Rectal smooth muscle tissue (tissue), 1 donor: ENCODE measurements around the gene TBC1D10A.

Experiments
- H3K27ac ChIP-seq: one replicate; pipeline ENCODE4 v1.7.0; 2013; ENCODE audit warnings: low read depth, low read length, inconsistent platforms
- H3K27me3 ChIP-seq: one replicate; pipeline ENCODE4 v1.7.0; 2013; ENCODE audit warnings: low read length; ENCODE audit not compliant: control insufficient read depth, insufficient read depth
- H3K36me3 ChIP-seq: one replicate; pipeline ENCODE4 v1.7.0; 2013; ENCODE audit warnings: low read length; ENCODE audit not compliant: control insufficient read depth, insufficient read depth
- H3K4me1 ChIP-seq: one replicate; pipeline ENCODE4 v1.7.0; 2013; ENCODE audit warnings: low read length; ENCODE audit not compliant: control insufficient read depth, insufficient read depth
- H3K4me3 ChIP-seq: one replicate; pipeline ENCODE4 v1.7.0; 2013; ENCODE audit warnings: low read length
- H3K9ac ChIP-seq: one replicate; pipeline ENCODE4 v1.7.0; 2013; ENCODE audit warnings: low read length

Gene TBC1D10A

DNA sequence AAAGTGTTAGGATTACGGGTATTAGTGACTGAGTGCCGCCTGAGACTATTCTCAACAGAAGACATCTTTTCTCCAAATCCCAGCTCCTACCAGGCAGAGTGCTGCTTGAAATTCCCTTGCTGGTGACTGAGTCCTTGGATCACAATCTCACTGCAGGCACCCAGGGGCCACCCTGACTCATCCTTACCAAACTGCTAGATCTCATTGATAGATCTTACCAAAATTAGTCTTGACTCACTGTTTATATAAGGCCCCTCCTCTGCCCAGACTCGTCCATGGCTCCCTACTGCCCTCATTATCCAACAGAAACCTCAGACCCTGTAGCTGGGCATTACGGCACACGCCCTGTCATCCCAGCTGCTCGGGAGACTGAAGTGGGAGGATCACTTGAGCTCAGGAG, 14.7 kb downstream of the TBC1D10A start:
- H3K36me3 ChIP-seq = no peaks in the 10 kb centered on the region
- H3K27ac ChIP-seq = peak overlapping the region; percentile 86
- H3K4me3 ChIP-seq = no peak overlapping the region
- H3K27me3 ChIP-seq = no peaks in the 10 kb centered on the region
- H3K9ac ChIP-seq = no peak overlapping the region
- peaks cover 47% of the 10 kb centered on the region for H3K4me1 ChIP-seq

GRCh38 chr22:30310881-30311771, 15.6 kb downstream of the TBC1D10A start:
- Histone ChIP-seq H3K36me3 (no peaks in the 10 kb centered on the region), H3K27me3 (no peaks in the 10 kb centered on the region), H3K4me1 (peaks cover 55% of the 10 kb centered on the region), H3K4me3 (peak overlapping the region; percentile 14), H3K27ac (peak overlapping the region; percentile 86), H3K9ac (no peak overlapping the region)

GRCh38 chr22:30309951-30310741, 16.6 kb downstream of the TBC1D10A start:
- H3K4me1 ChIP-seq = peaks cover 60% of the 10 kb centered on the region
- no peaks in the 10 kb centered on the region for H3K36me3 ChIP-seq
- H3K4me3 ChIP-seq = peak overlapping the region; percentile 14
- H3K27ac ChIP-seq = peak overlapping the region; percentile 86
- no peaks in the 10 kb centered on the region for H3K27me3 ChIP-seq
- H3K9ac ChIP-seq = no peak overlapping the region

GRCh38 chr22:30308518-30309230, 18.1 kb downstream of the TBC1D10A start:
- Histone ChIP-seq H3K9ac (no peak overlapping the region), H3K4me1 (peaks cover 67% of the 10 kb centered on the region), H3K36me3 (no peaks in the 10 kb centered on the region), H3K4me3 (no peak overlapping the region), H3K27me3 (no peaks in the 10 kb centered on the region), H3K27ac (peak overlapping the region; percentile 40)

- no peaks in the 10 kb centered on the region for H3K27me3 ChIP-seq
- peak overlapping the region; percentile 40 for H3K27ac ChIP-seq
- no peaks in the 10 kb centered on the region for H3K36me3 ChIP-seq
- no peak overlapping the region for H3K9ac ChIP-seq
- H3K4me3 ChIP-seq = no peak overlapping the region
- H3K4me1 ChIP-seq = peaks cover 67% of the 10 kb centered on the region
These were observed 18.6 kb downstream of the TBC1D10A start for GRCh38 chr22:30308093-30308492.

DNA sequence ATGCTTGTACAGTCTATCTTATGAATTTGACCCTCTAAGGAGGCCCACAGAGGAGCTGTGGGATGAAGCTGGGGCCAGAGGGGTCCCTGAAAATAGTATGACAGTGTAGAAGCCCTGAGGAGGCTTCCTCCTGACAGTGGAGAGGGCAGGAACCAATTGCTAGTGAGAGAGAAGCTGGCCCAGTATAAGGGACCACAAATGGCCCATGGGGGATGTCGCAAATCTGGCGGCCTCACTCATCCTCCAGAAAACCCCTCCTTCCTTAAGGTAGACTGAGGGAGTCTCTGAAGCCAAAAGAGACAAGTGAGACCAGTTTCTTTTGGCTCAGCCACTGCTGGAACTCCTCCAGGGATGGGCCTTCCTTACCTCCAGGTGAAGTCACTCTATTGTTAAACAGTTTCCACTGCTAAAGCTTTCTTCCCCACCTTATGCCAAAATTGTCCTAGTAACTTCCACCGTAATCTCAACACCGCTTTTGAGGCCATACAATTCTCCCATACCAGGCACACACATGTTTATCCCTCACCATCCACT, 19.6 kb downstream of the TBC1D10A start:
- H3K4me1 ChIP-seq = peaks cover 69% of the 10 kb centered on the region
- no peak overlapping the region for H3K4me3 ChIP-seq

GRCh38 chr22:30306627-30307011, 20.1 kb downstream of the TBC1D10A start:
- no peak overlapping the region for H3K9ac ChIP-seq
- H3K4me3 ChIP-seq = no peak overlapping the region

More for the DNA sequence above, 19.6 kb downstream of the TBC1D10A start:
- no peak overlapping the region for H3K27ac ChIP-seq
- no peaks in the 10 kb centered on the region for H3K27me3 ChIP-seq
- no peaks in the 10 kb centered on the region for H3K36me3 ChIP-seq
- no peak overlapping the region for H3K9ac ChIP-seq

GRCh38 chr22:30305906-30306626, 20.7 kb downstream of the TBC1D10A start:
- Histone ChIP-seq H3K4me3 (peak overlapping the region; percentile 32), H3K9ac (no peak overlapping the region), H3K4me1 (peaks cover 64% of the 10 kb centered on the region), H3K27me3 (no peaks in the 10 kb centered on the region), H3K27ac (peak overlapping the region; percentile 22), H3K36me3 (peaks cover 5% of the 10 kb centered on the region)

More at GRCh38 chr22:30306627-30307011, 20.1 kb downstream of the TBC1D10A start:
- H3K36me3 ChIP-seq = no peaks in the 10 kb centered on the region
- H3K27ac ChIP-seq = peak overlapping the region; percentile 22
- H3K27me3 ChIP-seq = no peaks in the 10 kb centered on the region
- peaks cover 66% of the 10 kb centered on the region for H3K4me1 ChIP-seq

DNA sequence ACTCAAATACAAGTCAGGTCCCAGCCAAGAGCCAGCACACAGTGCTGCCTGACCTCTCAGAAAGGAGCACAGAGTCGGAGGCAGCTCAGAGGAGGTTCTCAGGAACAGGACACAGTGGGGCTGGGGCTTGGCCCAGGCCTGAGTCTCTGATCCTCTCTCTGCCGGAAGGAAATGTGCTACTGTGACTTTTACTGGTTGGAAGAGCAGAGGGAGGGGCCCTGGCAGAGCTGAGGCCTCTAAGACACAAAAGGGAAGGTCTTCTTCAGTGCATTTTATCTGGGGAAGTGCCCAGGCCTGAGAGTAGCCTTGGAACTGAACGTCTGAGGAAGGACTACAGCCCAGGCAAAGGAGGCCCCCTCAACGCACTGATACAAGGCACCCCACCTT, 21.2 kb downstream of the TBC1D10A start:
- no peak overlapping the region for H3K9ac ChIP-seq

DNA sequence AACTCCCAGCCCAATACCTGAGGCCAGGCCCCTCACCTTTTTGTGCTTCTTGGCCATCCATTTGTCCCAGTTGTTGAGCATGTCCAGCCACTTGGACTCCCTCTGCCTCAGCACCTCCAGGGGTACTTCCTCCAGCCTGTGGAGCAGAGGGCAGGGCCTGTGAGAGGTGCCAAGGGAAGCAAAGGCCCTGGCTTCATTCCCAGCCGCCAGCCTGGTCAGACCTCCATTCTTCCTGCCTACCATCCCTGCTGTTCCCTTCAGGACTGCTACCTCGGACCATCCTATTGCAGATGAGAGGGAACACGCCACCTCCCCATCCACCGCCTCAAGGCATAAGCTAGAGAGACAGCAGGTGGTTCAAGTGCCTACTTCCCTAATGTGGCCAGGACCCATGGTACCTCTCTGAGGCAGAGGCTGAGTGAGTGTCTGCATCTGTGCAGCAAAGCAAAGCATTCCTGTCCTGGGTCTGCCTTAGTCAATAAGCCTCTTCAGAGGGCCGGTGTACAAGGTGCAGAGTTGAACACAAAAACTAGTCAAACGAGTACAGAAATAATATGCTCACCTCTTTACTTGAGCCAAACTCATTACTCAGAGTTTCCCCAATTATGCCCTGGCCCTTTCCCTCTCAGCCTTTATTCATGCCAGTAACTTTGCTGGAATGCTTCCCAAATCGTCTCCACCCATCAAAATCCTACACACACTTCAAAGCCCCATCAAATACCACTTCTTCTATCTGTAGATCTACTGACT, 22.1 kb downstream of the TBC1D10A start:
- Histone ChIP-seq H3K4me3 (no peak overlapping the region), H3K4me1 (peaks cover 50% of the 10 kb centered on the region), H3K9ac (no peak overlapping the region)

More for the DNA sequence above, 21.2 kb downstream of the TBC1D10A start:
- Histone ChIP-seq H3K27me3 (no peaks in the 10 kb centered on the region), H3K36me3 (peaks cover 6% of the 10 kb centered on the region), H3K27ac (peak overlapping the region; percentile 22), H3K4me1 (peaks cover 58% of the 10 kb centered on the region), H3K4me3 (peak overlapping the region; percentile 32)

DNA sequence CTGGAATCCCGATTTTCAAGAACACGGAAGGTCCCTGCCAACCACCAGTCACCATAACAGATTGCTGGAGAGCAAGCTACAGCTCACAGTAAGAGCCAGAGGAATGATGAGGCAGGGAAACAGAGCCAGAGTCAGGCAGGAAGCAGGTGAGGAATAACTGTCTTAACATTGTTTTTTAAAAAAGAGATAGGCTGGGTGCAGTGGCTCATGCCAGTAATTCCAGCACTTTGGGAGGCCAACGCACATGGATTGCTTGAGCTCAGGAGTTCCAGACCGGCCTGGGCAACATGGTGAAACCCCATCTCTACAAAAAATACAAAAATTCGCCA, 24.0 kb downstream of the TBC1D10A start:
- Histone ChIP-seq H3K27ac (peak overlapping the region; percentile 62), H3K4me3 (no peak overlapping the region), H3K4me1 (peaks cover 33% of the 10 kb centered on the region), H3K27me3 (no peaks in the 10 kb centered on the region), H3K9ac (no peak overlapping the region), H3K36me3 (peaks cover 11% of the 10 kb centered on the region)

More for the DNA sequence above, 22.1 kb downstream of the TBC1D10A start:
- Histone ChIP-seq H3K36me3 (peaks cover 6% of the 10 kb centered on the region), H3K27me3 (no peaks in the 10 kb centered on the region), H3K27ac (peak overlapping the region; percentile 22)
